Astrocyte of the spinal cord (primary cell): ENCODE data around the gene CENPN.

Source experiments
- DNase-seq: peaks from one replicate; pipeline ENCODE4 v3.0.0; 2011; ENCODE audit warnings: low read depth, low spot score
- H3K4me3 ChIP-seq: 2 replicates; pipeline ENCODE4 v1.5.1; 2011; ENCODE audit warnings: low read depth, mild to moderate bottlenecking, low read length, moderate library complexity
- CTCF ChIP-seq: IDR thresholded peaks from 2 replicates; pipeline ENCODE4 v1.5.1; 2012; ENCODE audit warnings: low read depth, mild to moderate bottlenecking, low read length, inconsistent platforms
- in situ Hi-C: cut with HindIII; loops from 2 replicates; pipeline ENCODE4 v1.10.0; 2017; ENCODE audit warnings: low sequenced_read_pairs

Gene CENPN

GRCh38 chr16:81003610-81004460 is 3.2 kb upstream of the CENPN start:
- DNase-seq = no peak
- TF ChIP-seq CTCF = no peak
- no peak overlapping the region for H3K4me3 ChIP-seq
- in situ Hi-C loops = no loop called here

- TF ChIP-seq CTCF = peak; percentile 57
- peak overlapping the region; percentile 1 for H3K4me3 ChIP-seq
- peak; percentile 78 for DNase-seq
- in situ Hi-C loops = no loop called here
Measured at GRCh38 chr16:81004646-81005353, 2.2 kb upstream of the CENPN start.

GRCh38 chr16:81005610-81006161 is 1.3 kb upstream of the CENPN start:
- peak; percentile 35 for DNase-seq
- peak overlapping the region; percentile 88 for H3K4me3 ChIP-seq
- in situ Hi-C loops = no loop called here
- no peak for TF ChIP-seq CTCF

- in situ Hi-C loops = no loop called here
- DNase-seq = no peak
- peak overlapping the region; percentile 88 for H3K4me3 ChIP-seq
- TF ChIP-seq CTCF = no peak
Measured at GRCh38 chr16:81006211-81006812, 702 bp upstream of the CENPN start.

GRCh38 chr16:81008505-81008789 is 1.4 kb downstream of the CENPN start:
- no peak for DNase-seq
- no peak for TF ChIP-seq CTCF
- peak overlapping the region; percentile 88 for H3K4me3 ChIP-seq
- in situ Hi-C loops = no loop called here

- no peak for TF ChIP-seq CTCF
- no peak for DNase-seq
- no peak overlapping the region for H3K4me3 ChIP-seq
- in situ Hi-C loops = no loop called here
Measured at GRCh38 chr16:81012974-81013373, 6.0 kb downstream of the CENPN start.
